Memory B cell (primary cell): Measurements from ENCODE around the gene SLC37A1.
"Not testable (repeated sequence)": the region's sequence is repeated elsewhere in the genome, so short reads cannot be mapped to it uniquely, and the experiment has no call there.

ENCODE experiments used
- ATAC-seq: fragments of 150-1000 bp; cut with Tn5 transposase; 2 replicates; pipeline ENCODE4 v1.10.0; 2021; ENCODE audit warnings: low read depth, mild to moderate bottlenecking, moderate library complexity
- DNase-seq, 2 donors: peaks; one replicate each; pipeline ENCODE4 v3.0.0; 2022; ENCODE audit warnings: low spot score in 2 of 2
- H3K27ac Mint-ChIP-seq: one replicate; pipeline ENCODE4 v1.8.0; 2022; ENCODE audit warnings: mild to moderate bottlenecking, moderate library complexity, mixed read lengths
- H3K27me3 Mint-ChIP-seq: one replicate; pipeline ENCODE4 v1.8.0; 2022; ENCODE audit warnings: mixed read lengths
- H3K36me3 Mint-ChIP-seq: one replicate; pipeline ENCODE4 v1.8.0; 2022; ENCODE audit warnings: mild to moderate bottlenecking, mixed read lengths
- H3K4me1 Mint-ChIP-seq: one replicate; pipeline ENCODE4 v1.8.0; 2022; ENCODE audit warnings: mixed read lengths
- H3K4me3 Mint-ChIP-seq: one replicate; pipeline ENCODE4 v1.8.0; 2022; ENCODE audit warnings: mild to moderate bottlenecking, moderate library complexity, mixed read lengths
- H3K9me3 Mint-ChIP-seq: one replicate; pipeline ENCODE4 v1.8.0; 2022; ENCODE audit warnings: mixed read lengths

Gene SLC37A1

GRCh38 chr21:42617486-42617885 is 103.8 kb downstream of the SLC37A1 start:
- H3K4me3 Mint-ChIP-seq: no peak overlapping the region
- H3K27me3 Mint-ChIP-seq: peaks cover 19% of the 10 kb centered on the region
- no peaks in the 10 kb centered on the region for H3K9me3 Mint-ChIP-seq
- H3K27ac Mint-ChIP-seq: no peak overlapping the region
- ATAC-seq (no peak), DNase-seq (no peak)
- H3K36me3 Mint-ChIP-seq: no peaks in the 10 kb centered on the region
- no peaks in the 10 kb centered on the region for H3K4me1 Mint-ChIP-seq

GRCh38 chr21:42618707-42619102 is 105.1 kb downstream of the SLC37A1 start:
- Mint-ChIP-seq H3K9me3 (no peaks in the 10 kb centered on the region), H3K4me1 (no peaks in the 10 kb centered on the region), H3K27me3 (peaks cover 22% of the 10 kb centered on the region), H3K27ac (no peak overlapping the region), H3K36me3 (no peaks in the 10 kb centered on the region), H3K4me3 (no peak overlapping the region)
- ATAC-seq (no peak), DNase-seq (no peak)

- Mint-ChIP-seq H3K4me3 (no peak overlapping the region), H3K36me3 (no peaks in the 10 kb centered on the region), H3K27ac (no peak overlapping the region), H3K27me3 (peaks cover 24% of the 10 kb centered on the region), H3K9me3 (no peaks in the 10 kb centered on the region), H3K4me1 (no peaks in the 10 kb centered on the region)
- no peak for DNase-seq
- ATAC-seq: no peak
Measured at GRCh38 chr21:42619166-42619565, 105.5 kb downstream of the SLC37A1 start.

- no peaks in the 10 kb centered on the region for H3K9me3 Mint-ChIP-seq
- no peaks in the 10 kb centered on the region for H3K36me3 Mint-ChIP-seq
- DNase-seq (no peak), ATAC-seq (no peak)
- H3K4me3 Mint-ChIP-seq: no peak overlapping the region
- H3K27ac Mint-ChIP-seq: no peak overlapping the region
- H3K4me1 Mint-ChIP-seq: no peaks in the 10 kb centered on the region
- H3K27me3 Mint-ChIP-seq: peaks cover 27% of the 10 kb centered on the region
Measured at GRCh38 chr21:42619841-42620240, 106.2 kb downstream of the SLC37A1 start.

- no peak for DNase-seq
- Mint-ChIP-seq H3K36me3 (no peaks in the 10 kb centered on the region), H3K4me3 (no peak overlapping the region), H3K27me3 (peaks cover 27% of the 10 kb centered on the region), H3K9me3 (no peaks in the 10 kb centered on the region), H3K4me1 (no peaks in the 10 kb centered on the region), H3K27ac (no peak overlapping the region)
- ATAC-seq: no peak
Measured at GRCh38 chr21:42621166-42621818, 107.6 kb downstream of the SLC37A1 start.

- no peak for ATAC-seq
- peaks cover 28% of the 10 kb centered on the region for H3K27me3 Mint-ChIP-seq
- no peaks in the 10 kb centered on the region for H3K4me1 Mint-ChIP-seq
- no peak for DNase-seq
- H3K4me3 Mint-ChIP-seq: no peak overlapping the region
- H3K9me3 Mint-ChIP-seq: no peaks in the 10 kb centered on the region
- no peaks in the 10 kb centered on the region for H3K36me3 Mint-ChIP-seq
- no peak overlapping the region for H3K27ac Mint-ChIP-seq
Measured at GRCh38 chr21:42621819-42622177, 108.1 kb downstream of the SLC37A1 start.

- no peak overlapping the region for H3K4me3 Mint-ChIP-seq
- ATAC-seq: no peak
- H3K4me1 Mint-ChIP-seq: no peaks in the 10 kb centered on the region
Measured at GRCh38 chr21:42622284-42622683, 108.6 kb downstream of the SLC37A1 start.

GRCh38 chr21:42623694-42624093 is 110.0 kb downstream of the SLC37A1 start:
- no peak overlapping the region for H3K27ac Mint-ChIP-seq
- H3K4me3 Mint-ChIP-seq: no peak overlapping the region
- no peaks in the 10 kb centered on the region for H3K36me3 Mint-ChIP-seq
- DNase-seq (no peak), ATAC-seq (no peak)
- no peaks in the 10 kb centered on the region for H3K4me1 Mint-ChIP-seq
- no peaks in the 10 kb centered on the region for H3K9me3 Mint-ChIP-seq
- peaks cover 26% of the 10 kb centered on the region for H3K27me3 Mint-ChIP-seq

More at GRCh38 chr21:42622284-42622683, 108.6 kb downstream of the SLC37A1 start:
- no peaks in the 10 kb centered on the region for H3K36me3 Mint-ChIP-seq
- no peaks in the 10 kb centered on the region for H3K9me3 Mint-ChIP-seq
- H3K27ac Mint-ChIP-seq: no peak overlapping the region
- no peak for DNase-seq
- H3K27me3 Mint-ChIP-seq: peaks cover 29% of the 10 kb centered on the region

- no peak for ATAC-seq
- Mint-ChIP-seq H3K4me3 (no peak overlapping the region), H3K27me3 (peaks cover 26% of the 10 kb centered on the region), H3K9me3 (no peaks in the 10 kb centered on the region), H3K27ac (no peak overlapping the region), H3K36me3 (no peaks in the 10 kb centered on the region), H3K4me1 (no peaks in the 10 kb centered on the region)
- DNase-seq: no peak
Measured at GRCh38 chr21:42624095-42624790, 110.6 kb downstream of the SLC37A1 start.

- Mint-ChIP-seq H3K4me3 (no peak overlapping the region), H3K9me3 (no peaks in the 10 kb centered on the region), H3K27ac (no peak overlapping the region), H3K27me3 (peaks cover 23% of the 10 kb centered on the region), H3K36me3 (no peaks in the 10 kb centered on the region), H3K4me1 (no peaks in the 10 kb centered on the region)
- ATAC-seq (no peak), DNase-seq (no peak)
Measured at GRCh38 chr21:42624936-42625335, 111.3 kb downstream of the SLC37A1 start.

GRCh38 chr21:42626171-42626570 is 112.5 kb downstream of the SLC37A1 start:
- Mint-ChIP-seq H3K4me3 (no peak overlapping the region), H3K27ac (no peak overlapping the region), H3K27me3 (peaks cover 19% of the 10 kb centered on the region), H3K4me1 (no peaks in the 10 kb centered on the region), H3K36me3 (no peaks in the 10 kb centered on the region), H3K9me3 (no peaks in the 10 kb centered on the region)
- DNase-seq (no peak), ATAC-seq (no peak)

GRCh38 chr21:42627527-42628289 is 114.1 kb downstream of the SLC37A1 start:
- Mint-ChIP-seq H3K4me3 (no peak overlapping the region), H3K4me1 (no peaks in the 10 kb centered on the region), H3K27ac (no peak overlapping the region), H3K36me3 (no peaks in the 10 kb centered on the region), H3K27me3 (peaks cover 12% of the 10 kb centered on the region), H3K9me3 (no peaks in the 10 kb centered on the region)
- no peak for DNase-seq
- no peak for ATAC-seq

- not testable (repeated sequence) for H3K9me3 Mint-ChIP-seq, DNase-seq, ATAC-seq, H3K27ac Mint-ChIP-seq, H3K4me1 Mint-ChIP-seq, H3K4me3 Mint-ChIP-seq, H3K36me3 Mint-ChIP-seq
- peaks cover 13% of the 10 kb centered on the region for H3K27me3 Mint-ChIP-seq
Measured at GRCh38 chr21:42628466-42629061, 114.9 kb downstream of the SLC37A1 start.

- Mint-ChIP-seq H3K27me3 (peaks cover 6% of the 10 kb centered on the region), H3K27ac (no peak overlapping the region), H3K4me3 (no peak overlapping the region), H3K36me3 (no peaks in the 10 kb centered on the region), H3K4me1 (no peaks in the 10 kb centered on the region), H3K9me3 (no peaks in the 10 kb centered on the region)
- DNase-seq (no peak), ATAC-seq (no peak)
Measured at GRCh38 chr21:42629933-42630589, 116.4 kb downstream of the SLC37A1 start.
